Measurements from ENCODE around the gene LARGE1. TPM values are rescaled to one million over a fixed set of nuclear protein-coding genes. Genes with fewer than 3 reads are reported as not detected.

LARGE1 gene
- total and polyA plus RNA-seq, 2 of the 8 experiments (the other 6 are each of a cell fraction or from before 2014, with no cell fraction given): 43.7 to 83.0 TPM

GRCh38 chr22:33757041-33757801, 163.1 kb downstream of the LARGE1 start:
- peaks cover 4% of the 10 kb centered on the region for H3K79me1 ChIP-seq (ENCODE audit: low read depth, low read length)
- H4K20me1 ChIP-seq (replicated peaks in 1 of 2; ENCODE audit: control insufficient read depth in 1 of 2, insufficient read depth in 2 of 2, low read length in 2 of 2): peaks cover 18 to 27% of the 10 kb centered on the region in 2 experiments
- H2BK15ac ChIP-seq (ENCODE audit: low read length): no peak overlapping the region
- no peak overlapping the region for H2BK120ac ChIP-seq (replicated peaks; ENCODE audit: low read depth, low read length)
- 70% methylated on average over 15 of the region's 15 CpGs; no CpG with 5 or more reads in 1 of the 2 experiments for WGBS, 2 experiments (ENCODE audit: extremely low coverage in 1 of 2, insufficient coverage in 1 of 2, insufficient read length in 1 of 2, insufficient replicate concordance in 2 of 2, low coverage in 1 of 2, low lambda C conversion rate in 2 of 2, missing lambda C conversion rate in 1 of 2)
- H3K4me2 ChIP-seq (ENCODE audit: insufficient read depth in 1 of 2, low read depth in 2 of 2, low read length in 2 of 2): peak overlapping the region; percentile 28 to 42; a peak in 3 of 4 replicates
- H3K79me2 ChIP-seq (ENCODE audit: control insufficient read depth in 1 of 2, insufficient read depth in 2 of 2, low read length in 2 of 2): peaks cover 0 to 87% of the 10 kb centered on the region in 2 experiments; a peak in 3 of 4 replicates
- H4K8ac ChIP-seq (ENCODE audit: extremely low read depth, insufficient read depth, low read length): no peak overlapping the region
- no peak overlapping the region for H2BK12ac ChIP-seq (ENCODE audit: low read depth, low read length)
- H3K9me3 ChIP-seq (ENCODE audit: insufficient read depth in 2 of 2, low read depth in 1 of 2, low read length in 1 of 2): no peaks in the 10 kb centered on the region; a peak in 1 of 4 replicates
- H3K23me2 ChIP-seq (ENCODE audit: low read depth, low read length): no peaks in the 10 kb centered on the region
- DNase-seq (ENCODE audit: low read depth in 1 of 2, low spot score in 2 of 2) (no peak), FAIRE-seq (no peak)
- no peak overlapping the region for H2BK20ac ChIP-seq (ENCODE audit: low read length)
- peaks cover 7 to 21% (median 12%) of the 10 kb centered on the region in 4 experiments; a peak in 6 of 7 replicates for H3K4me1 ChIP-seq (replicated peaks in 1 of 4; ENCODE audit: control insufficient read depth in 3 of 4, insufficient read depth in 4 of 4, low read length in 3 of 4)
- H3K23ac ChIP-seq (ENCODE audit: insufficient read length): no peak overlapping the region
- H3K14ac ChIP-seq (ENCODE audit: insufficient read length): no peak overlapping the region
- H3K36me3 ChIP-seq (ENCODE audit: control insufficient read depth in 2 of 4, insufficient read depth in 4 of 4, low read length in 3 of 4): peaks cover 0 to 6% (median 1%) of the 10 kb centered on the region in 4 experiments; a peak in 2 of 8 replicates
- H3K4me3 ChIP-seq (ENCODE audit: extremely low read depth in 1 of 4, insufficient read depth in 2 of 4, low read depth in 3 of 4, low read length in 4 of 4): peak overlapping the region in 1 of 4 experiments; percentile 0; a peak in 1 of 8 replicates
- no peak overlapping the region for H3K56ac ChIP-seq (replicated peaks; ENCODE audit: insufficient read length, low read depth, low read length)
- no peak overlapping the region for H3K9ac ChIP-seq (replicated peaks in 1 of 4; ENCODE audit: extremely low read depth in 1 of 4, low read depth in 3 of 4, low read length in 3 of 4)
- ChIA-PET POLR2A (ENCODE audit: partially characterized antibody) (interaction anchor here (0.6 to 1.4 kb wide), 2 partner anchors 21 to 567 kb away, joined by 3 read pairs; no protein-coding TSS in a partner anchor), CTCF (ENCODE audit: partially characterized antibody) (interaction anchor here (0.6 to 1.6 kb wide), 9 partner anchors 9 to 165 kb away, joined by 3 to 4 read pairs (median 3); no protein-coding TSS in a partner anchor)
- no peak overlapping the region for H3K18ac ChIP-seq (ENCODE audit: extremely low read depth, low read length)
- 0 out of 2 replicates have a peak overlapping the region, but pooled peaks have one; percentile 9 for H2BK5ac ChIP-seq (ENCODE audit: low read depth, low read length)
- no peak overlapping the region for H3K4ac ChIP-seq (replicated peaks; ENCODE audit: insufficient read length, low read depth, low read length)
- H3K27ac ChIP-seq (ENCODE audit: low read depth, low read length): 0 out of 2 replicates have a peak overlapping the region, but pooled peaks have one; percentile 8
- no peaks in the 10 kb centered on the region for H3K27me3 ChIP-seq (replicated peaks in 1 of 4; ENCODE audit: control insufficient read depth in 3 of 4, extremely low read depth in 1 of 4, insufficient read depth in 3 of 4, low read length in 3 of 4)
- H4K91ac ChIP-seq (replicated peaks; ENCODE audit: insufficient read length, low read length): no peak overlapping the region
- no peak overlapping the region for H4K5ac ChIP-seq (ENCODE audit: insufficient read length, low read depth, low read length)
- H2AK5ac ChIP-seq (ENCODE audit: low read depth, low read length): peak overlapping the region; percentile 55; the same call in 1 of the 2 replicates
- H2AFZ ChIP-seq (ENCODE audit: low read length): no peak overlapping the region
- no peak for TF ChIP-seq SIX5 (IDR thresholded peaks at IDR 0.05; ENCODE audit: low read depth, low read length)
- TF ChIP-seq PHF8 (conservative IDR thresholded peaks at IDR 0.05; ENCODE audit: low read depth, low read length): no peak
- no peak for TF ChIP-seq CREB1 (IDR thresholded peaks at IDR 0.05)
- no peak for TF ChIP-seq HDAC2 (IDR thresholded peaks at IDR 0.05; ENCODE audit: borderline replicate concordance in 1 of 2, low read depth in 2 of 2, low read length in 2 of 2)
- no peak for TF ChIP-seq EP300 (IDR thresholded peaks at IDR 0.05; ENCODE audit: borderline replicate concordance in 1 of 2, low read depth in 2 of 2, low read length in 2 of 2)
- no peak for TF ChIP-seq E2F6 (IDR thresholded peaks at IDR 0.05)
- TF ChIP-seq RAD21 (IDR thresholded peaks at IDR 0.05 in 1 of 2, conservative IDR thresholded peaks at IDR 0.05 in 1 of 2; ENCODE audit: low read depth in 2 of 2, low read length in 2 of 2): no peak
- no peak for TF ChIP-seq FOSL1 (IDR thresholded peaks at IDR 0.05; ENCODE audit: insufficient read depth, low read depth, low read length)
- TF ChIP-seq TEAD4 (IDR thresholded peaks at IDR 0.05; ENCODE audit: low read depth, low read length): no peak
